A549 (cell line): ENCODE results near the gene PARP11. TPM values are rescaled to one million over a fixed set of nuclear protein-coding genes. Genes with fewer than 3 reads are reported as not detected.

Source experiments
- ATAC-seq, 2 experiments: fragments of 200-7000 bp in 1 of 2; fragments of >200 bp in 1 of 2; cut with Nextera tagmentation in 1 of 2; cut with Tn5 transposase in 1 of 2; 3 replicates each; pipeline versions ENCODE4 v1.8.0 to v1.9.1; 2018 to 2020; ENCODE audit warnings: mild to moderate bottlenecking in 1 of 2, moderate library complexity in 1 of 2
- CTCF ChIA-PET: fragments of 300-600 bp; sonication (Branson Sonifier 250); formaldehyde crosslinking; extraction: SDS; loops from one replicate; lab custom pipeline; 2021; ENCODE audit warnings: antibody characterized with exemption, inconsistent platforms; lab: Yijun Ruan, JAX
- POLR2A ChIA-PET: fragments of 350-600 bp; formaldehyde crosslinking; extraction: SDS; loops from one replicate; lab custom pipeline; 2021; ENCODE audit warnings: antibody characterized with exemption, inconsistent platforms; lab: Yijun Ruan, JAX
- DNase-seq, 2 experiments: peaks; one replicate each; pipeline versions ENCODE4 v3.0.0 to v3.0.0-alpha.2; 2011 to 2016; ENCODE audit warnings: low read depth in 1 of 2, low spot score in 1 of 2
- FAIRE-seq: peaks from 2 replicates; lab custom pipeline; 2011; peaks lifted over from hg19 to GRCh38; lab: Jason Lieb, UNC
- H3K27ac ChIP-seq, 2 experiments: fragments of >200 bp; sonication (Bioruptor Twin); formaldehyde crosslinking; 3 replicates each; pipeline ENCODE4 v1.5.1; 2016 to 2017
- H3K4me1 ChIP-seq: fragments of >200 bp; sonication (Bioruptor Twin); formaldehyde crosslinking; 3 replicates; pipeline ENCODE4 v1.6.1; 2016
- H3K4me2 ChIP-seq: fragments of >200 bp; sonication (Bioruptor Twin); formaldehyde crosslinking; 3 replicates; pipeline ENCODE4 v1.6.1; 2016
- H3K4me3 ChIP-seq: fragments of >200 bp; sonication (Bioruptor Twin); formaldehyde crosslinking; 3 replicates; pipeline ENCODE4 v1.5.1; 2016
- H3K9me3 ChIP-seq: fragments of >200 bp; sonication (Bioruptor Twin); formaldehyde crosslinking; 3 replicates; pipeline ENCODE4 v1.6.1; 2016
- CEBPB ChIP-seq, 2 experiments: fragments of >200 bp in 1 of 2; sonication (Bioruptor Twin) in 1 of 2; formaldehyde crosslinking in 1 of 2; IDR thresholded peaks; 2 replicates each; pipeline ENCODE4 v1.6.1; 2012 to 2016
- CHD4 ChIP-seq: fragments of 200-600 bp; sonication (generic); IDR thresholded peaks from 2 replicates; pipeline ENCODE4 v1.6.1; 2016; ENCODE audit warnings: antibody characterized with exemption, mild to moderate bottlenecking, borderline replicate concordance
- EHMT2 ChIP-seq: fragments of 200-600 bp; sonication (generic); IDR thresholded peaks from 2 replicates; pipeline ENCODE4 v1.6.1; 2016; ENCODE audit warnings: antibody characterized with exemption, low read depth, mild to moderate bottlenecking, moderate library complexity
- EP300 ChIP-seq, 2 experiments: fragments of >200 bp; sonication (Bioruptor Twin); formaldehyde crosslinking; IDR thresholded peaks; 2 replicates in 1 of 2; 3 replicates in 1 of 2; pipeline ENCODE4 v1.6.1; 2016 to 2017
- ESRRA ChIP-seq: fragments of 150-350 bp; IDR thresholded peaks from 2 replicates; pipeline ENCODE4 v1.6.1; 2014; ENCODE audit warnings: mild to moderate bottlenecking, low read length, borderline replicate concordance
- FOSB ChIP-seq: fragments of 250-450 bp; sonication (Bioruptor Pico); IDR thresholded peaks from 2 replicates; pipeline ENCODE4 v1.5.0; 2020; ENCODE audit warnings: mild to moderate bottlenecking, moderate library complexity
- FOSL2 ChIP-seq, 2 experiments: fragments of 450-650 bp in 1 of 2; fragments of >200 bp in 1 of 2; sonication (Bioruptor Twin) in 1 of 2; formaldehyde crosslinking; IDR thresholded peaks; 2 replicates each; pipeline versions ENCODE4 v1.5.0 to v1.6.1; 2016 to 2020; ENCODE audit warnings: mild to moderate bottlenecking in 1 of 2, moderate library complexity in 1 of 2
- HDAC2 ChIP-seq: fragments of 200-600 bp; sonication (generic); IDR thresholded peaks from 2 replicates; pipeline ENCODE4 v1.6.1; 2016
- HEYL ChIP-seq: fragments of 250-450 bp; sonication (Bioruptor Pico); IDR thresholded peaks from 2 replicates; pipeline ENCODE4 v1.8.0; 2021; ENCODE audit warnings: mild to moderate bottlenecking, moderate library complexity
- HOXA7 ChIP-seq: fragments of 250-450 bp; sonication (Bioruptor Pico); IDR thresholded peaks from 2 replicates; pipeline ENCODE4 v1.5.0; 2020; ENCODE audit warnings: mild to moderate bottlenecking, moderate library complexity
- JUNB ChIP-seq: fragments of >200 bp; sonication (Bioruptor Twin); formaldehyde crosslinking; IDR thresholded peaks from 2 replicates; pipeline ENCODE4 v1.6.1; 2016
- KDM5A ChIP-seq: fragments of 200-600 bp; sonication (generic); IDR thresholded peaks from 2 replicates; pipeline ENCODE4 v1.6.1; 2016; ENCODE audit warnings: antibody characterized with exemption, mild to moderate bottlenecking
- MYC ChIP-seq: IDR thresholded peaks from 2 replicates; pipeline ENCODE4 v1.6.1; 2012; ENCODE audit warnings: mild to moderate bottlenecking, inconsistent platforms, low read length, improper control_type of control experiment, borderline replicate concordance
- NFE2L2 ChIP-seq: fragments of 150-350 bp; conservative IDR thresholded peaks from 2 replicates; pipeline ENCODE4 v1.6.1; 2014; ENCODE audit warnings: low read length
- NR3C1 ChIP-seq: fragments of >200 bp; sonication (Bioruptor Twin); formaldehyde crosslinking; IDR thresholded peaks from 3 replicates; pipeline ENCODE4 v1.6.1; 2017
- PHF8 ChIP-seq: fragments of 200-600 bp; sonication (generic); IDR thresholded peaks from 2 replicates; pipeline ENCODE4 v1.6.1; 2016; ENCODE audit warnings: low read depth, mild to moderate bottlenecking, antibody characterized with exemption, moderate library complexity, borderline replicate concordance
- POLR2AphosphoS2 ChIP-seq: conservative IDR thresholded peaks from 2 replicates; pipeline ENCODE4 v1.6.1; 2012; ENCODE audit warnings: low read length, improper control_type of control experiment, inconsistent platforms
- RAD21 ChIP-seq, 2 experiments: fragments of >200 bp in 1 of 2; sonication (Bioruptor Twin) in 1 of 2; formaldehyde crosslinking in 1 of 2; IDR thresholded peaks in 1 of 2; conservative IDR thresholded peaks in 1 of 2; 2 replicates in 1 of 2; 3 replicates in 1 of 2; pipeline ENCODE4 v1.6.1; 2012 to 2018; ENCODE audit warnings: inconsistent platforms in 1 of 2
- RNF2 ChIP-seq: fragments of 200-600 bp; sonication (generic); IDR thresholded peaks from 2 replicates; pipeline ENCODE4 v1.6.1; 2016; ENCODE audit warnings: low read depth, mild to moderate bottlenecking, antibody characterized with exemption, moderate library complexity, borderline replicate concordance
- TFCP2L1 ChIP-seq: fragments of 250-450 bp; sonication (Bioruptor Pico); IDR thresholded peaks from 2 replicates; pipeline ENCODE4 v1.5.0; 2021; ENCODE audit warnings: mild to moderate bottlenecking
- ZFP36 ChIP-seq: fragments of 450-650 bp; IDR thresholded peaks from 2 replicates; pipeline ENCODE4 v1.6.1; 2014; ENCODE audit warnings: borderline replicate concordance; ENCODE audit not compliant: partially characterized antibody
- WGBS: methylation state at CpG from one replicate; pipeline ENCODE4 v1.1.6; 2017; ENCODE audit errors: missing lambda C conversion rate; 5-methylcytosine and 5-hydroxymethylcytosine counted together
- polyA plus RNA-seq, 4 experiments: library from polyadenylated mRNA; depleted of rRNA in 3 of 4; stranded (reverse); fragments of >200 nt; fragmentation: RNase III in 1 of 4; extraction: RNeasy Plus Mini Kit Qiagen cat#74134 plus additional on column Dnase treatment in 1 of 4; gene quantifications; 2 replicates in 3 of 4; 3 replicates in 1 of 4; pipeline ENCODE4 v1.2.3, GENCODE V29; 2011 to 2017
- TF ChIP-seq, protein P1 (sequence below): fragments of 250-450 bp; sonication (Bioruptor Pico); IDR thresholded peaks from 2 replicates; pipeline ENCODE4 v1.5.0; 2020; ENCODE audit warnings: low read depth, mild to moderate bottlenecking, moderate library complexity
- TF ChIP-seq, protein P2 (sequence below): fragments of >200 bp; sonication (Bioruptor Twin); formaldehyde crosslinking; IDR thresholded peaks from 2 replicates; pipeline ENCODE4 v1.6.1; 2016
- TF ChIP-seq, protein P3 (sequence below): fragments of >200 bp; sonication (Bioruptor Twin); formaldehyde crosslinking; IDR thresholded peaks from 3 replicates; pipeline ENCODE4 v1.5.1; 2016
- TF ChIP-seq, protein P4 (sequence below): fragments of 250-450 bp; sonication (Bioruptor Pico); IDR thresholded peaks from 2 replicates; pipeline ENCODE4 v1.5.0; 2021; ENCODE audit warnings: mild to moderate bottlenecking, moderate library complexity, borderline replicate concordance
- TF ChIP-seq, protein P5 (sequence below): IDR thresholded peaks from 2 replicates; pipeline ENCODE4 v1.6.1; 2012; ENCODE audit warnings: low read depth, borderline replicate concordance

Gene PARP11
- polyA plus RNA-seq, 2 of the 4 experiments (the other 2 are of a cell fraction), result 2.1 to 6.7 TPM

- Histone ChIP-seq H3K4me1 (no peaks in the 10 kb centered on the region), H3K4me2 (no peak overlapping the region), H3K4me3 (no peak overlapping the region), H3K27ac (no peak overlapping the region), H3K9me3 (no peaks in the 10 kb centered on the region; the same call in 2 of the 3 replicates)
- ChIA-PET POLR2A (no interaction called here), CTCF (interaction anchor here (0.6 to 10.8 kb wide), 5 partner anchors 12 to 491 kb away, joined by 3 to 117 read pairs (median 4); no protein-coding TSS in a partner anchor)
- DNase-seq (no peak), ATAC-seq (no peak), FAIRE-seq (no peak)
- 85% methylated on average over 5 of the region's 5 CpGs for WGBS
- TF ChIP-seq EHMT2 (no peak), ZFP36 (no peak), HOXA7 (no peak), CEBPB (IDR thresholded peaks at IDR 0.05) (no peak), NR3C1 (no peak)
- TF ChIP-seq, protein P1, sequence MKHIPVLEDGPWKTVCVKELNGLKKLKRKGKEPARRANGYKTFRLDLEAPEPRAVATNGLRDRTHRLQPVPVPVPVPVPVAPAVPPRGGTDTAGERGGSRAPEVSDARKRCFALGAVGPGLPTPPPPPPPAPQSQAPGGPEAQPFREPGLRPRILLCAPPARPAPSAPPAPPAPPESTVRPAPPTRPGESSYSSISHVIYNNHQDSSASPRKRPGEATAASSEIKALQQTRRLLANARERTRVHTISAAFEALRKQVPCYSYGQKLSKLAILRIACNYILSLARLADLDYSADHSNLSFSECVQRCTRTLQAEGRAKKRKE (CRISPR knock-in tag), result no peak
- TF ChIP-seq, protein P2, sequence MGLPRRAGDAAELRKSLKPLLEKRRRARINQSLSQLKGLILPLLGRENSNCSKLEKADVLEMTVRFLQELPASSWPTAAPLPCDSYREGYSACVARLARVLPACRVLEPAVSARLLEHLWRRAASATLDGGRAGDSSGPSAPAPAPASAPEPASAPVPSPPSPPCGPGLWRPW, result no peak
Observed at GRCh38 chr12:3791256-3791874, 81.8 kb downstream of the PARP11 start.

- no peak for ATAC-seq
- ChIA-PET CTCF (interaction anchor here (0.9 to 4.1 kb wide), 3 partner anchors 13 to 490 kb away, joined by 3 to 27 read pairs (median 3); no protein-coding TSS in a partner anchor), POLR2A (no interaction called here)
- Histone ChIP-seq H3K4me1 (no peaks in the 10 kb centered on the region), H3K27ac (no peak overlapping the region), H3K4me2 (no peak overlapping the region), H3K4me3 (no peak overlapping the region), H3K9me3 (no peaks in the 10 kb centered on the region; the same call in 2 of the 3 replicates)
- no peak for DNase-seq
- FAIRE-seq, result no peak
- WGBS, result 4% methylated on average over 2 of the region's 2 CpGs
- TF ChIP-seq JUNB, result no peak
- no peak for TF ChIP-seq PHF8
- TF ChIP-seq EHMT2, result no peak
- no peak for TF ChIP-seq FOSL2 (IDR thresholded peaks at IDR 0.05)
- TF ChIP-seq FOSL2 (CRISPR knock-in tag; IDR thresholded peaks at IDR 0.05), result no peak
- no peak for TF ChIP-seq NFE2L2
- TF ChIP-seq HEYL, result no peak
Observed at GRCh38 chr12:3790642-3791041, 82.6 kb downstream of the PARP11 start.

DNA sequence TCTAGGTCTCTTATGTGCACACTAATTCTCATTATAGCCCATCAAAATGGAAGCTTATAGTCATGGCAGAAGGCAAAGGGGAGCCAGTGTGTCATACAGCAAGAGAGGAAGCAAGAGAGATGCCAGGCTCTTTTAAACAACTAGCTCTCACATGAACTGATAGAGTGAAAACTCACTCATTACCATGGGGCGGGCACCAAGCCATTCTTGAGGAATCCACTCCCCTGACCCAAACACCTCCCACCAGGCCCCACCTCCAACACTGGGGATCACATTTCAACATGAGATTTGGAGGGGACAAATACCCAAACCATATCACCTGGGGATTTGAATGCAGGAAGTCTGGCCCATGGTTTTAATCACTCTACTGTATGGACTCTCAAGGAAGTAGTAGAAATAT is 83.4 kb downstream of the PARP11 start:
- WGBS, result 29% methylated on average over 1 of the region's 1 CpG
- H3K27ac ChIP-seq, result no peak overlapping the region
- no peak overlapping the region for H3K4me3 ChIP-seq
- H3K4me1 ChIP-seq, result no peaks in the 10 kb centered on the region
- no peak overlapping the region for H3K4me2 ChIP-seq
- DNase-seq (no peak), ATAC-seq (no peak), FAIRE-seq (no peak)
- ChIA-PET POLR2A (no interaction called here), CTCF (interaction anchor here (1.0 to 4.1 kb wide), 5 partner anchors 11 to 490 kb away, joined by 3 to 27 read pairs (median 5); no protein-coding TSS in a partner anchor)
- H3K9me3 ChIP-seq, result no peaks in the 10 kb centered on the region; the same call in 2 of the 3 replicates
- TF ChIP-seq NR3C1 (no peak), KDM5A (no peak), MYC (no peak), HDAC2 (no peak), TFCP2L1 (CRISPR knock-in tag) (no peak), EP300 (IDR thresholded peaks at IDR 0.05) (no peak), RNF2 (no peak), ESRRA (no peak), RAD21 (conservative IDR thresholded peaks at IDR 0.05 in 1 of 2, IDR thresholded peaks at IDR 0.05 in 1 of 2) (no peak), CEBPB (IDR thresholded peaks at IDR 0.05) (no peak), FOSL2 (IDR thresholded peaks at IDR 0.05) (no peak), FOSL2 (CRISPR knock-in tag; IDR thresholded peaks at IDR 0.05) (no peak), FOSB (CRISPR knock-in tag) (no peak), POLR2AphosphoS2 (no peak), PHF8 (no peak), JUNB (no peak), CHD4 (no peak)
- TF ChIP-seq, protein P3, sequence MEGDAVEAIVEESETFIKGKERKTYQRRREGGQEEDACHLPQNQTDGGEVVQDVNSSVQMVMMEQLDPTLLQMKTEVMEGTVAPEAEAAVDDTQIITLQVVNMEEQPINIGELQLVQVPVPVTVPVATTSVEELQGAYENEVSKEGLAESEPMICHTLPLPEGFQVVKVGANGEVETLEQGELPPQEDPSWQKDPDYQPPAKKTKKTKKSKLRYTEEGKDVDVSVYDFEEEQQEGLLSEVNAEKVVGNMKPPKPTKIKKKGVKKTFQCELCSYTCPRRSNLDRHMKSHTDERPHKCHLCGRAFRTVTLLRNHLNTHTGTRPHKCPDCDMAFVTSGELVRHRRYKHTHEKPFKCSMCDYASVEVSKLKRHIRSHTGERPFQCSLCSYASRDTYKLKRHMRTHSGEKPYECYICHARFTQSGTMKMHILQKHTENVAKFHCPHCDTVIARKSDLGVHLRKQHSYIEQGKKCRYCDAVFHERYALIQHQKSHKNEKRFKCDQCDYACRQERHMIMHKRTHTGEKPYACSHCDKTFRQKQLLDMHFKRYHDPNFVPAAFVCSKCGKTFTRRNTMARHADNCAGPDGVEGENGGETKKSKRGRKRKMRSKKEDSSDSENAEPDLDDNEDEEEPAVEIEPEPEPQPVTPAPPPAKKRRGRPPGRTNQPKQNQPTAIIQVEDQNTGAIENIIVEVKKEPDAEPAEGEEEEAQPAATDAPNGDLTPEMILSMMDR, result no peak
- TF ChIP-seq, protein P4, sequence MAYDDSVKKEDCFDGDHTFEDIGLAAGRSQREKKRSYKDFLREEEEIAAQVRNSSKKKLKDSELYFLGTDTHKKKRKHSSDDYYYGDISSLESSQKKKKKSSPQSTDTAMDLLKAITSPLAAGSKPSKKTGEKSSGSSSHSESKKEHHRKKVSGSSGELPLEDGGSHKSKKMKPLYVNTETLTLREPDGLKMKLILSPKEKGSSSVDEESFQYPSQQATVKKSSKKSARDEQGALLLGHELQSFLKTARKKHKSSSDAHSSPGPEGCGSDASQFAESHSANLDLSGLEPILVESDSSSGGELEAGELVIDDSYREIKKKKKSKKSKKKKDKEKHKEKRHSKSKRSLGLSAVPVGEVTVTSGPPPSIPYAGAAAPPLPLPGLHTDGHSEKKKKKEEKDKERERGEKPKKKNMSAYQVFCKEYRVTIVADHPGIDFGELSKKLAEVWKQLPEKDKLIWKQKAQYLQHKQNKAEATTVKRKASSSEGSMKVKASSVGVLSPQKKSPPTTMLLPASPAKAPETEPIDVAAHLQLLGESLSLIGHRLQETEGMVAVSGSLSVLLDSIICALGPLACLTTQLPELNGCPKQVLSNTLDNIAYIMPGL (CRISPR knock-in tag), result no peak
- TF ChIP-seq, protein P5, sequence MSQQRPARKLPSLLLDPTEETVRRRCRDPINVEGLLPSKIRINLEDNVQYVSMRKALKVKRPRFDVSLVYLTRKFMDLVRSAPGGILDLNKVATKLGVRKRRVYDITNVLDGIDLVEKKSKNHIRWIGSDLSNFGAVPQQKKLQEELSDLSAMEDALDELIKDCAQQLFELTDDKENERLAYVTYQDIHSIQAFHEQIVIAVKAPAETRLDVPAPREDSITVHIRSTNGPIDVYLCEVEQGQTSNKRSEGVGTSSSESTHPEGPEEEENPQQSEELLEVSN, result no peak
